Lung (tissue), 12 donors: ENCODE results near the gene TNNT3. TPM values are rescaled to one million over a fixed set of nuclear protein-coding genes. Genes with fewer than 3 reads are reported as not detected.

Experiments
- ATAC-seq: fragments of 200-7000 bp; cut with Tn5 transposase; one replicate; pipeline ENCODE4 v1.9.1; 2020; ENCODE audit warnings: moderate number of reproducible peaks; ENCODE audit not compliant: insufficient read depth, low FRiP score
- DNase-seq, 3 donors: peaks; one replicate each; pipeline ENCODE4 v3.0.0-alpha.2; 2013 to 2017
- H3K27ac ChIP-seq, 2 donors: one replicate each; pipeline ENCODE4 v1.5.1; 2013; ENCODE audit warnings: mild to moderate bottlenecking in 2 of 2, moderate library complexity in 2 of 2, control low read depth in 1 of 2, inconsistent platforms in 1 of 2, low read depth in 1 of 2, low read length in 1 of 2
- H3K27me3 ChIP-seq, 3 donors: one replicate each; pipeline ENCODE4 v1.5.1; 2013; ENCODE audit warnings: low read length in 2 of 3; ENCODE audit not compliant: control insufficient read depth in 3 of 3, insufficient read depth in 3 of 3
- H3K36me3 ChIP-seq, 4 donors: one replicate each; pipeline ENCODE4 v1.5.1; 2013; ENCODE audit warnings: low read length in 4 of 4, mild to moderate bottlenecking in 1 of 4, moderate library complexity in 1 of 4; ENCODE audit not compliant: control insufficient read depth in 4 of 4, insufficient read depth in 4 of 4
- H3K4me1 ChIP-seq, 5 donors: one replicate each; pipeline ENCODE4 v1.5.1; 2013; ENCODE audit warnings: low read length in 5 of 5, mild to moderate bottlenecking in 2 of 5, moderate library complexity in 1 of 5; ENCODE audit not compliant: control insufficient read depth in 5 of 5, insufficient read depth in 5 of 5
- H3K4me3 ChIP-seq: one replicate; pipeline ENCODE4 v1.5.1; 2013; ENCODE audit warnings: mild to moderate bottlenecking, control low read depth, moderate library complexity
- H3K9ac ChIP-seq, 2 donors: one replicate each; pipeline ENCODE4 v1.5.1; 2013; ENCODE audit warnings: low read length in 2 of 2, control low read depth in 1 of 2; ENCODE audit not compliant: insufficient read depth in 1 of 2
- H3K9me3 ChIP-seq, 4 donors: one replicate each; pipeline ENCODE4 v1.5.1; 2013; ENCODE audit warnings: low read length in 3 of 4, mild to moderate bottlenecking in 1 of 4, moderate library complexity in 1 of 4; ENCODE audit not compliant: control insufficient read depth in 4 of 4, insufficient read depth in 3 of 4
- CTCF ChIP-seq: IDR thresholded peaks from 2 replicates; pipeline ENCODE4 v1.5.1; 2012; ENCODE audit warnings: mild to moderate bottlenecking; ENCODE audit errors: control extremely low read depth, extremely low read depth
- WGBS, 2 donors: extraction: QIAGEN DNeasy Blood & Tissue Kit; methylation state at CpG; one replicate each; pipeline ENCODE4 v1.1.7; 2013; 5-methylcytosine and 5-hydroxymethylcytosine counted together
- polyA plus RNA-seq, 2 donors: library from polyadenylated mRNA; stranded (reverse); fragments of 200-250 nt; gene quantifications; one replicate each; pipeline ENCODE4 v1.2.1, GENCODE V29; 2013
- total RNA-seq, 2 donors: library from RNA; depleted of rRNA in 1 of 2; stranded (reverse); fragments of >200 nt in 1 of 2; gene quantifications; one replicate each; pipeline ENCODE4 v1.2.1, GENCODE V29; 2014 to 2021
- donor health status: control.
- donor health status: control.
- donor health status: Bipolar disorder and iron deficiency.
- donor health status: healthy.
- donor health status: DM: yes; HTN: yes; CAD: no.

Gene TNNT3
- total and polyA plus RNA-seq, 4 donors, result 1.6 to 8.0 (median 5.1) TPM

DNA sequence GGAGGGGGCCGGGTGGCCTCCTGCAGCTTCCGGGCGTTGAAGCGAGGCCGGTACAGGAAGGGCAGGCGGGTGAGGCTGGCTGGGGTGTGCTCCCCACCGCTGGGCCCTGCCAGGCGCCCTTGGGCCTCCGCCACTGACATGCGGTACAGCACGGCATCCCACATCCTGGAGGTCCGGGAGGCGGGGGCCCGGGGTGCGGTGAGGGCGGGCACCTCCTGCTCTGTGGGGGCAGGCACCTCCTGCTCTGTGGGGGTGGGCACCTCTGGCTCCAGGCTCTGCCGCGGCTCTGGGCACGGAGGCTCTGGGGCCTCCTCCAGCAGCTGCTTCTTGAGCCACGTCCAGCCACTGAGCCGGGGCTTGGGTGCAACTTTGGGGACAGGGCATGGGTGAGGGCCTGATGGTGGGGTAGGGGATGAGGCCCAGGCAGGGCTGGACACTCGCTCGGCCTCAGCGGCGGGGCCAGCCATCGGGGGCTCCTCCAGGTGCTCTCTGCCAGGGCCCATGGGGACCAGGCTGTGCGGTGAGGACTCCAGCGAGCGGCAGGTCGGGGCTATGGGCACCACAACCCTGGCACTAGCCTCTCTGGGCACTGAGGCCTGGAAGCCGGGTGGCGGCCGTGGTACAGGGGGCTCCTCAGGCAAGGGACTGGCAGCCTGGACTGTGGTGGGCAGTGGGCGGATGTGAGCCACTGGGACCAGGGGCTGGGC, 30.1 kb upstream of the TNNT3 start:
- Histone ChIP-seq H3K27ac (no peak overlapping the region), H3K4me3 (no peak overlapping the region), H3K9ac (no peak overlapping the region), H3K36me3 (no peaks in the 10 kb centered on the region), H3K4me1 (no peaks in the 10 kb centered on the region), H3K9me3 (no peaks in the 10 kb centered on the region), H3K27me3 (no peaks in the 10 kb centered on the region)
- TF ChIP-seq CTCF, result no peak
- WGBS, 2 donors, result 44 to 64% methylated on average over 25 to 34 of the region's 34 CpGs
- ATAC-seq (peak; percentile 42), DNase-seq (no peak)

GRCh38 chr11:1889941-1890855, 29.3 kb upstream of the TNNT3 start:
- Histone ChIP-seq H3K4me1 (no peaks in the 10 kb centered on the region), H3K4me3 (no peak overlapping the region), H3K36me3 (no peaks in the 10 kb centered on the region), H3K9ac (no peak overlapping the region), H3K27ac (no peak overlapping the region), H3K9me3 (no peaks in the 10 kb centered on the region), H3K27me3 (no peaks in the 10 kb centered on the region)
- WGBS, 2 donors, result 47 to 76% methylated on average over 31 to 33 of the region's 33 CpGs
- no peak for DNase-seq
- TF ChIP-seq CTCF, result no peak
- no peak for ATAC-seq

DNA sequence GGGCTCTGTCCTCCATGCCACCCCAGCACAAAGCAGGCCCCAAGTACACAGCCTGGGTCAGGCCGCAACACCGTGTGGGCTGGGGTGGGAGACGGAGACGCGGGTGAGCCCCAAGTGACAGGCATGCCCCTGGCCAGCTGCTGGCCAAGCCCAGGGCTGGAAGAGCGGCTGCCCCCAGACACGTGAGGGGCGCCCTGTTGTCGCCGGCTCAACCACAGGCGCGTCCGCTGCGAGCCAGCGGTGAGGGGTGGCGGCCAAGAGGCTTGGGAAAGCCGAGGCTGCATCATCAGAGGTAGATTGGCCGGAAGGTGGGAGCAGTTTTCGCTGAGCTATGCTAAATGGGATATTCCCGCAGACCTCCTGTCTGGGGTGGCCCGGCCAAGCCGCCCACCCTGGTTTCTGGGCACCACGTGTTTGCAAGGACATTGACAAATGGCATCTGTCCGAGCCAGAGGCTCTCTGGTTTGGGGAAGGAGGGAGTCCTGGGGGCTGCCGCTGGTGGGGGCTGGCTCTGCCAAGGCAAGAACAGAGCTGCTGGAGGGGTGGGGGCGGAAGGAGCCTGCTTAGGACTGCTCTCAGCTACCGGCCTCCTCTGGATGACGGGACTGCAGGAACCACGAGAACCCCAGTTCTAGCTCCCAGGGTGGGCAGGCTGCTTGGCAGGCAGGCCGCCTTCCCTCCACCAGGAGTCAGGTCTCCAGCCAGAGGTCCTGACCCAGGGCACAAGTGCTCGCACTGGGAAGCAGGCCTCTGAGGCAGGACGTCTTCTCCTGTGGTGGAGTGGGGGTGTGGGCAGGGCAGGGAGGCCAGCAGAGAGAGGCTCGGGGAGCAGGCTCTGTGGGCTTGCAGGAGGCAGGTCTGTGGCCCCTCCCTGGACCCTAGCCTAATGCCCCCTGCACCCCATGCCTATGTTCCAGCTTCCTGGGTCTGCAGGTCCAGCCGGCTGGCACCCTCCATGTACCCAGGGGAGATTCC, 28.4 kb upstream of the TNNT3 start:
- Histone ChIP-seq H3K9ac (no peak overlapping the region), H3K27me3 (no peaks in the 10 kb centered on the region), H3K36me3 (no peaks in the 10 kb centered on the region), H3K4me3 (no peak overlapping the region), H3K4me1 (no peaks in the 10 kb centered on the region), H3K9me3 (no peaks in the 10 kb centered on the region), H3K27ac (no peak overlapping the region)
- no peak for TF ChIP-seq CTCF
- 33 to 68% methylated on average over 33 to 34 of the region's 34 CpGs for WGBS, 2 donors
- DNase-seq (no peak), ATAC-seq (no peak)
